ENCODE measurements around the gene TENM3.
A peak's percentile ranks its signal among the peaks of the same experiment; 100 is the strongest.

The TENM3 gene

GRCh38 chr4:182413550-182413949 lies 170.3 kb downstream of the TENM3 start:
- no peak for DNase-seq

- DNase-seq: no peak
These were observed 171.9 kb downstream of the TENM3 start for GRCh38 chr4:182415116-182415515.

GRCh38 chr4:182416067-182416466 lies 172.9 kb downstream of the TENM3 start:
- DNase-seq: no peak

GRCh38 chr4:182418054-182418734 lies 175.0 kb downstream of the TENM3 start:
- DNase-seq: no peak

GRCh38 chr4:182420189-182420588 lies 177.0 kb downstream of the TENM3 start:
- no peak for DNase-seq

GRCh38 chr4:182421753-182422152 lies 178.6 kb downstream of the TENM3 start:
- DNase-seq: no peak

GRCh38 chr4:182425302-182425701 lies 182.1 kb downstream of the TENM3 start:
- DNase-seq: no peak

- no peak for DNase-seq
These were observed 183.7 kb downstream of the TENM3 start for GRCh38 chr4:182426901-182427300.

- no peak for DNase-seq
These were observed 184.4 kb downstream of the TENM3 start for GRCh38 chr4:182427554-182427953.

- DNase-seq: no peak
These were observed 186.7 kb downstream of the TENM3 start for GRCh38 chr4:182429896-182430295.

- DNase-seq: no peak
These were observed 189.6 kb downstream of the TENM3 start for GRCh38 chr4:182432819-182433218.

- DNase-seq: no peak
These were observed 191.5 kb downstream of the TENM3 start for GRCh38 chr4:182434720-182435119.

- no peak for DNase-seq
These were observed 192.2 kb downstream of the TENM3 start for GRCh38 chr4:182435401-182435800.

GRCh38 chr4:182443070-182443469 lies 199.9 kb downstream of the TENM3 start:
- DNase-seq: no peak

GRCh38 chr4:182447767-182448280 lies 204.6 kb downstream of the TENM3 start:
- DNase-seq: no peak

GRCh38 chr4:182448281-182449151 lies 205.3 kb downstream of the TENM3 start:
- peak; percentile 67 for DNase-seq

- DNase-seq: peak; percentile 47
These were observed 206.2 kb downstream of the TENM3 start for GRCh38 chr4:182449186-182449929.

GRCh38 chr4:182449930-182450439 lies 206.8 kb downstream of the TENM3 start:
- DNase-seq: no peak

GRCh38 chr4:182451441-182451840 lies 208.2 kb downstream of the TENM3 start:
- DNase-seq: no peak

GRCh38 chr4:182453830-182454229 lies 210.6 kb downstream of the TENM3 start:
- DNase-seq: no peak

GRCh38 chr4:182454440-182455013 lies 211.3 kb downstream of the TENM3 start:
- DNase-seq: no peak

- DNase-seq: no peak
These were observed 221.9 kb downstream of the TENM3 start for GRCh38 chr4:182465114-182465513.

- DNase-seq: no peak
These were observed 222.8 kb downstream of the TENM3 start for GRCh38 chr4:182465979-182466378.
